ENCODE results near the gene ITGB7.

DNA sequence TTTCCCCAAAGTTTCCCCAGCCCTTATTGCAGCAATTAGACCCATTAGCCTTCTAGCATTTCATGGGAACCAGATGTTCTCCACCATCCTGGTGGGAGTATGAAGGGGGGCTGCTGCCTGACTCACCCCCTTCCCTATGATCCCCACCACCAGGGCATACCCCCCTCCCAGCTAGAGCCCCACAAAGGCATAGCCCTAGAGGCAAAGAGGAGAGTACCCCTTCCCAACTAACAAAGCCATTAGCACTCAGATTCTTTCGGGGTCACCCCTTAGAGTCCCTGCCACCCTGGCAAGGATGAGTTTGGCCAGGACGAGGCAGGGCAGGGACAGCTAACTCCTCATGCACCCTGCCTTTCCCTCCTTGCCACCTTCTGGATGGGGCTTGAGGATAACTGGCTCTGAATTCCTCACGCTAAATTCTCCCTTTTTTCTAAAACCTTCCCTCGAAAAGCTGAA lies 15.8 kb upstream of the ITGB7 start:
- TF ChIP-seq, protein P1, sequence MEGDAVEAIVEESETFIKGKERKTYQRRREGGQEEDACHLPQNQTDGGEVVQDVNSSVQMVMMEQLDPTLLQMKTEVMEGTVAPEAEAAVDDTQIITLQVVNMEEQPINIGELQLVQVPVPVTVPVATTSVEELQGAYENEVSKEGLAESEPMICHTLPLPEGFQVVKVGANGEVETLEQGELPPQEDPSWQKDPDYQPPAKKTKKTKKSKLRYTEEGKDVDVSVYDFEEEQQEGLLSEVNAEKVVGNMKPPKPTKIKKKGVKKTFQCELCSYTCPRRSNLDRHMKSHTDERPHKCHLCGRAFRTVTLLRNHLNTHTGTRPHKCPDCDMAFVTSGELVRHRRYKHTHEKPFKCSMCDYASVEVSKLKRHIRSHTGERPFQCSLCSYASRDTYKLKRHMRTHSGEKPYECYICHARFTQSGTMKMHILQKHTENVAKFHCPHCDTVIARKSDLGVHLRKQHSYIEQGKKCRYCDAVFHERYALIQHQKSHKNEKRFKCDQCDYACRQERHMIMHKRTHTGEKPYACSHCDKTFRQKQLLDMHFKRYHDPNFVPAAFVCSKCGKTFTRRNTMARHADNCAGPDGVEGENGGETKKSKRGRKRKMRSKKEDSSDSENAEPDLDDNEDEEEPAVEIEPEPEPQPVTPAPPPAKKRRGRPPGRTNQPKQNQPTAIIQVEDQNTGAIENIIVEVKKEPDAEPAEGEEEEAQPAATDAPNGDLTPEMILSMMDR (IDR thresholded peaks at IDR 0.05; ENCODE audit: insufficient read depth, low read depth, low read length) = no peak
- no peak for TF ChIP-seq EZH2 (IDR thresholded peaks at IDR 0.05; ENCODE audit: insufficient read depth, low read length)

All from astrocyte (in vitro differentiated cells and primary cell).